GM19452 (cell line): ENCODE measurements around the gene ZNF211.

ENCODE experiments used
- ATAC-seq: cut with Tn5 transposase; IDR thresholded peaks from one replicate; pipeline ENCODE4 v1.9.1; 2021; ENCODE audit not compliant: unreplicated experiment

ZNF211 gene

GRCh38 chr19:57655443-57655842, 22.5 kb downstream of the ZNF211 start:
- ATAC-seq = no peak

DNA sequence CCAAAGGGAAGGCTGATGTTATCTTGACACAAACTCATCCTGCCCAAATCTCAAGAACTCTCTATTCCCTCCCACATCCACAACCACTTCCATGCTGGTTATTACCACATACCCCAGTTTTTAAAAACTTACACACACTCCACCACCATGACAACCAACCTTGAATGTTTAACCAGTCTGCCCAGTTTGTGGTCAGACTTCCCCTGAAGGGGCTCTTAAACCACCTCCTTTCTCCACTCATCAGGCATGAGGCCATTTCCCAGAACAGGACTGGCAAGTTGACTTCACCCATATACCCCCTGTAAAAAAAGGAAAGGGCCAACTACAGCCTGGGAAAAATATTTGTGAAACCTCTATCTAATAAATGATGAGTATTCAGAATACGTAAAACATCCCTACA, 23.4 kb downstream of the ZNF211 start:
- ATAC-seq = no peak

DNA sequence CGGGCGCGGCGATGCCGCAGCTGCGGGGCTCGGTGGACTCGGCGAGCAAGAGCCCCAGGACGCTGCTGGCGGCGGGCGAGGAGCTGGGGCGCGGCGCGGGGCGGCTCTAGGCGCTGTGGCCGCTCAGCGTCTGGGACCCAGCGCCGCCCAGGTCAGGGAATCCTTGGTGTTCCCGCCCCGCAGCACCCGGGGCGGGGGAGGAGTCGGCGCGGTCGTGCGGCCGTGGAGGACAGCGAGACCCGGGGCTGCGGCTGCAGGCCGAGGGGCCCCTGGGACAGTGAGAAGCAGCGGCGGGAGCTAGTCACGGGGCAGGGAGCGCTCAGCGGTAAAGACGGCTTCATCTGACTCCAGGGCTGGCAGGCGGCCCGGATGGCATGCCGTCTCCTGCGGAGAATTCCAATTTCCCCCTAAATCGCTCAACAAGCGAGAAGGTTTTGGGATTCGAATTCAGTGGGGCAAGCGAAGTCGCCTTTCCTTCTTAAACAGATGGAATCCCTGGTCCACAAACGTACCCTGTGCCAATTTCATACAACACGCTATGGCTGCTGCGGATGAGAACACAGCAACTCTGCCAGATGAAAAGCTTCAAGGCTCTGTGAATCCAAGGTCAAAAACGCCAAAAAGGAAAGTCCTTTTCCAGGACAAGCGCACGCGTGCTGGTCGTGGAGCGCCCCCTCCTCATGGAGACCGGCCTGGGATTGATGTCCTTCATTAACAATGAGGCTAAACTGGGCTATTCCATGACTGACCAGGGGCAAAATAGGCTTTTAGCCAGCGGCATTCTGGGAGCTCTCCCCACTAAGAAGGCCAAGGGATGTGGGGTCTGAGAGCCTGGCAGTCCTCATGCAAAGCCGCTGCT, 31.5 kb downstream of the ZNF211 start:
- no peak for ATAC-seq

DNA sequence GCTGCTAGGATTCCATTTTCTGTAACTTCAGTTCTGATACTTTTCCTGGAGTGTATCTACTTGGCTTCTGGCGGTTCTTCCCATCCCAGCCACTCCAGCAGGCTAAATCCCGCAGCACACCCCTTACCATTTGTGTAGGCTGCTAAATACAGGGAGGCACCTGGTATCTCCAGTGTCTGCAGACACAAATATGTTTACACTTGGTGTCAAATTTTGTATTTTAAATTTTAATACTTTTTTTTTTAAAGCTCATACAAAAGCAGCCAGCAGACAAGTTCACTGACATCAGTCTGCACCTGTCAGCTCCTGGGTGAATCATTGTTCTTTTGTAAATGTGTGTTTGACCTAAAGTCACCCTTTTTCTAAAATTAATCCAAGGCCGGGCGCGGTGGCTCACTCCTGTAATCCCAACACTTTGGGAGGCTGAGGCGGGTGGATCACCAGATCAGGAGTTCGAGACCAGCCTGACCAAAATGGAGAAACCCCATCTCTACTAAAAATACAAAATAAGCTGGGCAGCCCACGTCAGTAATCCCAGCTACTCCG, 32.4 kb downstream of the ZNF211 start:
- ATAC-seq = no peak

- no peak for ATAC-seq
Measured at GRCh38 chr19:57667228-57667627, 34.3 kb downstream of the ZNF211 start.

DNA sequence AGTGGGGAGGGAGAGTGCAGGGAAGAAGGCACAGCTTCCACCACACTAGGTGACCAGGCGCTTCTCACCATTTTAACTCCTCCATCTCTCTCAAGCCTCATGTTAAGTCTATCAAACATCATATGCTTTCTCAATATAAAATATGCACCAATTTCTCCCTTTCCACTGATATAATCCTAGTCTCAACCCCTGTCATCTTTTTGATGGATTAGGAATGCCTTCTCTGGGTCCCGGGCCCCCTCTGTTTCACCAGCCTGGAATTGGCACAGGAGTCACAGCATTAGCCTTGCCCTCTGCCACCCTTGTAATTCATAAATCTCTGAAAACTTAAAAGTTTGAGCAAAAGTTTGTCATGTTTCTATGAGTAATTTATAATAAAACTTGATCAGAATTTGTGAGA, 35.7 kb downstream of the ZNF211 start, which contains the start of gene ZSCAN4:
ZSCAN4 (plus strand) TSS at position 301 of the 400 bp plus-strand sequence. CDS start 7,211 bp downstream, outside the sequence.
- no peak for ATAC-seq

- ATAC-seq = no peak
Measured at GRCh38 chr19:57671124-57671895, 38.3 kb downstream of the ZNF211 start.

DNA sequence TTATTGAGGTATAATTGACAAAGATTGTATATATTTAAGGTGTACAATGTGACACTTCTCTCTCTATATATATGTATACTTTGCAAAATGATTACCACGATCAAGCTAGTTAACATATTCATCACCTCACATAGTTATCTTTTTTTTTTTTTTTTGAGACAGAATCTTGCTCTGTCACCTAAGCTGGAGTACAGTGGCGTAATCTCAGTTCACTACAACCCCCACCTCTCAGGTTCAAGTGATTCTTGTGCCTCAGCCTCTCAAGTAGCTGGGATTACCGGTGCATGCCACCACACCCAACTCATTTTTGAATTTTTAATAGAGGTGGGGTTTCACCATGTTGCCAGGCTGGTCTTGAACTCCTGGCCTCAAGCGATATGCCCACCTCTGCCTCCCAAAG, 39.5 kb downstream of the ZNF211 start:
- ATAC-seq = no peak

DNA sequence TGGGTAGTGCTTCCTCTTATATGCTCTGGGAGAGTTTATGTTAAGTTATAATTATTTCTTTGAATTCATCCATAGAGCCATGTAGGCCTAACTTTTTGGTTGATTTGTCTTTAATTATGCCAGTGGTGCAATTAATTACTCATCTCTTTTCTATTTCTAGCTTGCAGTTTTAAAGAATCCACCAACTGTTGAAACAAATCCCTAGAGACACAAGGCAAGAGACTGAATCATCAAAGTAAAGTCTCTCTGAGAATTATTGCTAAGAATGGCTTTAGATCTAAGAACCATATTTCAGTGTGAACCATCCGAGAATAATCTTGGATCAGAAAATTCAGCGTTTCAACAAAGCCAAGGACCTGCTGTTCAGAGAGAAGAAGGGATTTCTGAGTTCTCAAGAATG, 42.9 kb downstream of the ZNF211 start:
- ATAC-seq = no peak

DNA sequence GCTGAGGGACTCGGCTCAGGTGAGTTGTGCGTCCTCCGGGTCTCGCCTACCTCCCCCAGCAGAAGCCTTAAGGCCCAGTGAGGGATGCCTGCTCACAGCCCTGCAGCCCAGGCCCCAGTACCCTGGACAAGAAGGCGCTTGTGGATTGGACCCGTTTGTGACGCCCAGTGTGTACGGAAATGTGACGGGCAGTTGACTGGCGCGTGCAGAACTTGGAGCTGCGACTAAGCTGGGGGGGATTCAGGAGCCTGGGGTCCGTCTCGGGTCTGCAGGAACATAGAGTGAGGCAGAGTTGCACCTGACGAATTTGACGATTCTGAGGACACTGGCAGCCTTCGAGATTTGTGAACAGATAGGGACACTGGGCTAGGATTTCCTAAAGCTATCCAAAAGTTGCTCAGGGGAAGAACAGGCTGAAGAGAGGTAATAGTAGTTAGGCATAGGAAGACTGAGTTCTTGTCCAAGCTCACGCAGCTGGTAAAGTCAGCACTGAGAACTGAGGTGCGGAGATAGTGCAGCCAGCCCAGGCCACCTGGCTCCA, 49.3 kb downstream of the ZNF211 start:
- no peak for ATAC-seq

DNA sequence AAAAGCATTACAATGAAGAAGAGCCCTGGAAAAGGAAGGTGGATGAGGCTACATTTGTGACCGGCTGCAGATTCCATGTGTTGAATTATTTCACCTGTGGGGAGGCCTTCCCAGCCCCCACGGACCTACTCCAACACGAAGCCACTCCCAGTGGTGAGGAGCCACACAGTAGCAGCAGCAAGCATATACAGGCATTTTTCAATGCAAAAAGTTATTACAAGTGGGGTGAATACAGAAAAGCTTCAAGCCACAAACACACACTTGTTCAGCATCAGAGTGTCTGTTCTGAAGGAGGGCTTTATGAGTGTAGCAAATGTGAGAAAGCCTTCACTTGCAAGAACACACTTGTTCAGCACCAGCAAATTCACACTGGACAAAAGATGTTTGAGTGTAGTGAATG, 53.8 kb downstream of the ZNF211 start:
- ATAC-seq = no peak

GRCh38 chr19:57687363-57688010, 54.5 kb downstream of the ZNF211 start:
- ATAC-seq = no peak

- no peak for ATAC-seq
Measured at GRCh38 chr19:57688011-57688763, 55.2 kb downstream of the ZNF211 start.

DNA sequence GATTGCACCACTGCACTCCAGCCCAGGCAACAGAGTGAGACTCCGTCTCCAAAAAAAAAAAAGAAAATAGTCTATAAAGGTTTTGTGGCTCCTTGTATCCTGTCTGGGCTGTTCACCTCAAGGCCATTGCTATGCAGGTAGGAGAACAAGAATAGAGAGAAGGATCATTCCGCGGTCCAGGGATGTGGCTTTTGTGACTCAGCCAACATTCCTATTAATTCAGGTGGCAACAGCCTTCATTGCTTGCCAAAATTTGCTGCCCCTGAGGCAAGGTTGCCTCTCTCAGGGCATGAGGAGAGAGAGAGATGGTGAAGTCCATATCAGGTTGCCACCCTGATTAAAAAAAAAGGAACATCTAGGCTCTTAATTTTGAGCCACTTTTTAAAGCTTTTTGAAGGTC, 56.8 kb downstream of the ZNF211 start:
- ATAC-seq = no peak
